ENCODE data around the gene GNAS-AS1. TPM values are rescaled to one million over a fixed set of nuclear protein-coding genes. Genes with fewer than 3 reads are reported as not detected.

Gene GNAS-AS1
- total RNA-seq, 1 donor from 2014 or later, result not detected

DNA sequence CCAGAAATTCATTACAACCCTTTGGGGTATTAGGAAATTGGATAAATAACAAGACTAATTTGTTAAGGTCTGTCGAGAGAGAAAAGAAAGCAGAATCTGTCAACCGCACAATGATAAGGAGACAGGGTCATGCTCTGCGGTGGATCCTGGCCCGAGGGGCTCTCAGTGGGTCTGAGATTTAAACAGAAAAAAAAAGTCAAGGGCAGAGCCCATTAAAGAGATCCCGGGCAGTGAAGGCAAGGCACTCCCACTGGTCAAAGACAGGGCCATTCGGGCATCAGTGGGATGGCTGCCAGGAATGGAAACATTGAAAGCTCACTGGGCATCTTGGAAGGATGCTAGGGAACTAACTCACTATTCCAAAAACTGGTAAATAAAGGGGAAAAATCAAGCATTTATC lies 77.9 kb downstream of the GNAS-AS1 start:
- H3K9me3 ChIP-seq, result no peaks in the 10 kb centered on the region
- DNase-seq (ENCODE audit: low spot score in 2 of 2), result no peak
- H3K27ac ChIP-seq, result no peak overlapping the region
- no peaks in the 10 kb centered on the region for H3K27me3 ChIP-seq
- intact Hi-C loops (cut with DNase I), result no loop called here
- TF ChIP-seq, protein P1, sequence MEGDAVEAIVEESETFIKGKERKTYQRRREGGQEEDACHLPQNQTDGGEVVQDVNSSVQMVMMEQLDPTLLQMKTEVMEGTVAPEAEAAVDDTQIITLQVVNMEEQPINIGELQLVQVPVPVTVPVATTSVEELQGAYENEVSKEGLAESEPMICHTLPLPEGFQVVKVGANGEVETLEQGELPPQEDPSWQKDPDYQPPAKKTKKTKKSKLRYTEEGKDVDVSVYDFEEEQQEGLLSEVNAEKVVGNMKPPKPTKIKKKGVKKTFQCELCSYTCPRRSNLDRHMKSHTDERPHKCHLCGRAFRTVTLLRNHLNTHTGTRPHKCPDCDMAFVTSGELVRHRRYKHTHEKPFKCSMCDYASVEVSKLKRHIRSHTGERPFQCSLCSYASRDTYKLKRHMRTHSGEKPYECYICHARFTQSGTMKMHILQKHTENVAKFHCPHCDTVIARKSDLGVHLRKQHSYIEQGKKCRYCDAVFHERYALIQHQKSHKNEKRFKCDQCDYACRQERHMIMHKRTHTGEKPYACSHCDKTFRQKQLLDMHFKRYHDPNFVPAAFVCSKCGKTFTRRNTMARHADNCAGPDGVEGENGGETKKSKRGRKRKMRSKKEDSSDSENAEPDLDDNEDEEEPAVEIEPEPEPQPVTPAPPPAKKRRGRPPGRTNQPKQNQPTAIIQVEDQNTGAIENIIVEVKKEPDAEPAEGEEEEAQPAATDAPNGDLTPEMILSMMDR (IDR thresholded peaks at IDR 0.05), result no peak
- no peak overlapping the region for H3K4me3 ChIP-seq
- no peaks in the 10 kb centered on the region for H3K4me1 ChIP-seq
- no peaks in the 10 kb centered on the region for H3K36me3 ChIP-seq

Other genes starting within 250 kb of the GNAS-AS1 start
- gene STX16, start 199.6 kb downstream of the GNAS-AS1 start, total RNA-seq, result 24.7 TPM
- 68.3 TPM for gene NPEPL1, start 158.1 kb downstream of the GNAS-AS1 start, total RNA-seq
- 663 TPM for gene GNAS, start 1.8 kb upstream of the GNAS-AS1 start, total RNA-seq
- 20.8 TPM for gene NELFCD, start 130.4 kb upstream of the GNAS-AS1 start, total RNA-seq
- gene CTSZ, start 156.4 kb upstream of the GNAS-AS1 start, total RNA-seq, result 342 TPM
- gene TUBB1, start 168.5 kb upstream of the GNAS-AS1 start, total RNA-seq, result not detected
- 12.7 TPM for gene ATP5F1E, start 181.4 kb upstream of the GNAS-AS1 start, total RNA-seq
- 13.4 TPM for gene PRELID3B, start 191.9 kb upstream of the GNAS-AS1 start, total RNA-seq

All from ascending aorta (tissue), 2 donors.